ENCODE measurements around the gene UROC1.

DNA sequence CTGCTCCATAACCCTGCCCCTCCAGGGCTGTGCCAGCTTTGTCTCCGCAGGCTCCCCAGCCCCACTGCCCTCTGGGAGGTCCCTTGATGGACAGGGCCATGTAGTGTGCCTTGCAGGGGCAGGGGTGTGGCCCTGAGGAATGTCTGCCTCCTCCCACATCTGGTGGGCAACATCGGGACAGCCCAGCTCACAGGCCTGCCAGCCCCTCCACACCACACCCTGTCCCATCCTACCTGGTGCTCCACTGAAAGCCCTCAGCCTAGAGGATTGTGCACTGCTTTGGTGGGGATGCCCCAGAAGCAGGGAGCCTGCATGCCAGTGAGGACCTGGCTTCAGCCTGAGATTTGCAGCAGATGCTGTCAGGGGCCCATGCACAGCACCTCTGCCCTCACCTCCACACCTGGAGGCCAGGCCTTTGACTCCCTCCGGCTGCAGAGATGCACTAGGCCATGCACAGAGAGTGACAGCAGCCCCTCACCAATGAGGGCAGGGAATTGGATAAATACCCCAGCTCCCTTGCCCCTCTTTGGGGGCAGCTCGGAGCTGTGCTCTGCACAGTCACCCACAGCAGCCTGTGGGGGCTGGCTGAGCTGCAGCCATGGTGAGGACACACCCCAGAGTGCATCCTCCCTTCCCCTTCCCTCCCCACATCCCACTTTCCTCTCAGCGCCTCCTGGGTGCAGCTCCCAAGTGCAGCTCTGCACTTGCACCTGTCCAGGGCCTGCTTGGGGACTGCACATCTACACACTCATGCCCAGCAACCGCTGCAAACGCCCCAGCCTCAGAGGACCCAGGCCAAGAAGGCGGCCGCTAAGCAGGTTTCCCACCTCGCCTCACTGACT lies 38.4 kb upstream of the UROC1 start:
- TF ChIP-seq, protein P1, sequence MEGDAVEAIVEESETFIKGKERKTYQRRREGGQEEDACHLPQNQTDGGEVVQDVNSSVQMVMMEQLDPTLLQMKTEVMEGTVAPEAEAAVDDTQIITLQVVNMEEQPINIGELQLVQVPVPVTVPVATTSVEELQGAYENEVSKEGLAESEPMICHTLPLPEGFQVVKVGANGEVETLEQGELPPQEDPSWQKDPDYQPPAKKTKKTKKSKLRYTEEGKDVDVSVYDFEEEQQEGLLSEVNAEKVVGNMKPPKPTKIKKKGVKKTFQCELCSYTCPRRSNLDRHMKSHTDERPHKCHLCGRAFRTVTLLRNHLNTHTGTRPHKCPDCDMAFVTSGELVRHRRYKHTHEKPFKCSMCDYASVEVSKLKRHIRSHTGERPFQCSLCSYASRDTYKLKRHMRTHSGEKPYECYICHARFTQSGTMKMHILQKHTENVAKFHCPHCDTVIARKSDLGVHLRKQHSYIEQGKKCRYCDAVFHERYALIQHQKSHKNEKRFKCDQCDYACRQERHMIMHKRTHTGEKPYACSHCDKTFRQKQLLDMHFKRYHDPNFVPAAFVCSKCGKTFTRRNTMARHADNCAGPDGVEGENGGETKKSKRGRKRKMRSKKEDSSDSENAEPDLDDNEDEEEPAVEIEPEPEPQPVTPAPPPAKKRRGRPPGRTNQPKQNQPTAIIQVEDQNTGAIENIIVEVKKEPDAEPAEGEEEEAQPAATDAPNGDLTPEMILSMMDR (IDR thresholded peaks at IDR 0.05): no peak
- TF ChIP-seq EP300 (IDR thresholded peaks at IDR 0.05): no peak
- no peak for TF ChIP-seq POLR2A (IDR thresholded peaks at IDR 0.05)
- TF ChIP-seq POLR2AphosphoS5 (IDR thresholded peaks at IDR 0.05): no peak

Measured in upper lobe of left lung (tissue), 4 donors.